Gastrocnemius medialis (tissue), 4 donors: ENCODE results near the gene FGD4. TPM values are rescaled to one million over a fixed set of nuclear protein-coding genes. Genes with fewer than 3 reads are reported as not detected.

Source experiments
- ATAC-seq, 2 donors: fragments of 150-250 bp; one replicate each; pipeline ENCODE4 v1.9.1; 2016
- DNase-seq, 2 donors: peaks; one replicate each; pipeline ENCODE4 v3.0.0-alpha.2; 2019
- H3K27ac ChIP-seq, 4 donors: fragments of 200-600 bp; sonication (generic); 1 replicate in 1 of 4; 2 replicates in 3 of 4; pipeline ENCODE4 v1.5.1; 2016 to 2018; ENCODE audit warnings: mild to moderate bottlenecking in 2 of 4, moderate library complexity in 1 of 4
- H3K27me3 ChIP-seq, 3 donors: fragments of 200-600 bp; sonication (generic) in 2 of 3; 1 replicate in 1 of 3; 2 replicates in 2 of 3; pipeline versions ENCODE4 v1.5.1 to v1.6.0; 2016 to 2019; ENCODE audit warnings: mild to moderate bottlenecking in 1 of 3, moderate library complexity in 1 of 3
- H3K36me3 ChIP-seq, 2 donors: fragments of 200-600 bp; sonication (generic) in 1 of 2; one replicate each; pipeline ENCODE4 v1.5.1; 2017 to 2018
- H3K4me1 ChIP-seq, 2 donors: fragments of 200-600 bp; sonication (generic) in 1 of 2; one replicate each; pipeline ENCODE4 v1.5.1; 2016 to 2017; ENCODE audit warnings: mild to moderate bottlenecking in 2 of 2
- H3K4me3 ChIP-seq, 4 donors: fragments of 200-600 bp; sonication (generic) in 3 of 4; 1 replicate in 1 of 4; 2 replicates in 3 of 4; pipeline ENCODE4 v1.5.1; 2016 to 2019; ENCODE audit warnings: mild to moderate bottlenecking in 2 of 4
- H3K9me3 ChIP-seq, 3 donors: fragments of 200-600 bp; sonication (generic) in 2 of 3; 1 replicate in 1 of 3; 2 replicates in 2 of 3; pipeline ENCODE4 v1.5.1; 2016 to 2019
- CTCF ChIP-seq, 5 experiments: fragments of 450-650 bp in 3 of 5; fragments of 200-600 bp in 2 of 5; sonication (generic) in 2 of 5; IDR thresholded peaks in 4 of 5; conservative IDR thresholded peaks in 1 of 5; 1 replicate in 4 of 5; 2 replicates in 1 of 5; pipeline ENCODE4 v1.5.1; 2016 to 2019; ENCODE audit warnings: antibody characterized with exemption in 5 of 5, mild to moderate bottlenecking in 3 of 5, moderate library complexity in 3 of 5
- POLR2A ChIP-seq, 2 donors: fragments of 450-650 bp; IDR thresholded peaks; one replicate each; pipeline ENCODE4 v1.6.1; 2017; ENCODE audit warnings: antibody characterized with exemption in 2 of 2, mild to moderate bottlenecking in 2 of 2, moderate library complexity in 2 of 2
- in situ Hi-C, 4 donors: fragments of 200-750 bp; cut with MboI; loops; one replicate each; pipeline versions ENCODE4 v1.15.0 to v1.8.0; 2017; ENCODE audit warnings: low sequenced_read_pairs in 4 of 4
- intact Hi-C: fragments of 100-400 bp; cut with DNase I; formaldehyde crosslinking; loops from one replicate; pipeline ENCODE4 v1.15.1; 2023; ENCODE audit warnings: low total_unique reads
- total RNA-seq, 4 donors: library from RNA; depleted of rRNA; stranded (reverse); fragments of >200 nt; gene quantifications; one replicate each; pipeline versions ENCODE4 v1.1.0 to v1.2.3, GENCODE V29; 2016

FGD4 gene
- total RNA-seq, 4 donors from 2014 or later, result 18.8 to 60.3 (median 40.8) TPM

- in situ Hi-C loops (no loop called here), intact Hi-C loops (no loop called here)
- Histone ChIP-seq H3K36me3 (no peaks in the 10 kb centered on the region), H3K9me3 (no peaks in the 10 kb centered on the region), H3K4me1 (peaks cover 41 to 64% of the 10 kb centered on the region in 2 donors), H3K4me3 (peak overlapping the region in 1 of 4 donors; percentile 14), H3K27me3 (no peaks in the 10 kb centered on the region), H3K27ac (peak overlapping the region; percentile 20 to 69 (median 45))
- no peak for TF ChIP-seq CTCF (IDR thresholded peaks at IDR 0.05 in 4 of 5, conservative IDR thresholded peaks at IDR 0.05 in 1 of 5)
- no peak for ATAC-seq
- no peak for DNase-seq
These were observed 86.8 kb downstream of the FGD4 start for GRCh38 chr12:32486158-32486557.

GRCh38 chr12:32488132-32488531 is 88.8 kb downstream of the FGD4 start:
- H3K27ac ChIP-seq, result peak overlapping the region; percentile 7 to 69 (median 23)
- no peaks in the 10 kb centered on the region for H3K27me3 ChIP-seq

DNA sequence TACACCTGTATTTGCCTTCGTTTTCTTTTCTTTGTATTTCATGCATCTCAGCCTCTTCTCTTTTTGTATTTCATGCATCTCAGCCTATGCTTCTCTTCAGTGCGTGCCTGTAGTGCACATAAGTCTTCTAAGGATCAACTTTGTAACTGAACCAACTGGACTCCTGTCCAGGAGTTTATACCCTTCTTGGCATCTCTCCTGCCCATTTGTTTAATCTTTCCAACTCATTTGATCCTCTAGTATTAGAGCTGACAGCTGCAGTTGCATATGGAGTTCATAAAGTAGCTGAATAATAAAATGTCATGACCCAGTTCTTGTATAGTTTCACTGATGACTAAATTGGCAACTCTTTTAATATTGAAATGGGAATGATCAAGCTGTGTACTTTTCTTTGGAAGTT is 89.7 kb downstream of the FGD4 start:
- H3K27ac ChIP-seq, result peak overlapping the region in 1 of 4 donors; percentile 69
- in situ Hi-C loops, result no loop called here
- H3K4me1 ChIP-seq, result peaks cover 26 to 38% of the 10 kb centered on the region in 2 donors
- no peaks in the 10 kb centered on the region for H3K36me3 ChIP-seq
- H3K9me3 ChIP-seq, result no peaks in the 10 kb centered on the region
- DNase-seq (no peak), ATAC-seq (no peak)
- H3K4me3 ChIP-seq, result no peak overlapping the region
- intact Hi-C loops, result no loop called here
- no peaks in the 10 kb centered on the region for H3K27me3 ChIP-seq
- no peak for TF ChIP-seq CTCF (IDR thresholded peaks at IDR 0.05 in 4 of 5, conservative IDR thresholded peaks at IDR 0.05 in 1 of 5)
- no peak for TF ChIP-seq POLR2A (IDR thresholded peaks at IDR 0.05)

More at GRCh38 chr12:32488132-32488531, 88.8 kb downstream of the FGD4 start:
- in situ Hi-C loops (no loop called here), intact Hi-C loops (no loop called here)
- ATAC-seq (no peak), DNase-seq (no peak)
- TF ChIP-seq CTCF (IDR thresholded peaks at IDR 0.05 in 4 of 5, conservative IDR thresholded peaks at IDR 0.05 in 1 of 5), result no peak
- TF ChIP-seq POLR2A (IDR thresholded peaks at IDR 0.05), result no peak
- peaks cover 29 to 47% of the 10 kb centered on the region in 2 donors for H3K4me1 ChIP-seq
- H3K36me3 ChIP-seq, result no peaks in the 10 kb centered on the region
- H3K4me3 ChIP-seq, result no peak overlapping the region
- no peaks in the 10 kb centered on the region for H3K9me3 ChIP-seq

- peak overlapping the region in 1 of 4 donors; percentile 69 for H3K27ac ChIP-seq
- DNase-seq, result no peak
- H3K4me3 ChIP-seq, result no peak overlapping the region
- intact Hi-C loops, result no loop called here
- peaks cover 22 to 34% of the 10 kb centered on the region in 2 donors for H3K4me1 ChIP-seq
- no peaks in the 10 kb centered on the region for H3K9me3 ChIP-seq
- in situ Hi-C loops, result no loop called here
- ATAC-seq, result no peak
- H3K36me3 ChIP-seq, result no peaks in the 10 kb centered on the region
- no peak for TF ChIP-seq CTCF (IDR thresholded peaks at IDR 0.05 in 4 of 5, conservative IDR thresholded peaks at IDR 0.05 in 1 of 5)
- no peak for TF ChIP-seq POLR2A (IDR thresholded peaks at IDR 0.05)
- no peaks in the 10 kb centered on the region for H3K27me3 ChIP-seq
These were observed 91.4 kb downstream of the FGD4 start for GRCh38 chr12:32490801-32491200.

GRCh38 chr12:32493282-32493681 is 93.9 kb downstream of the FGD4 start:
- H3K27ac ChIP-seq, result peak overlapping the region in 1 of 4 donors; percentile 85
- TF ChIP-seq POLR2A (IDR thresholded peaks at IDR 0.05), result no peak
- no peak for TF ChIP-seq CTCF (IDR thresholded peaks at IDR 0.05 in 4 of 5, conservative IDR thresholded peaks at IDR 0.05 in 1 of 5)
- no peaks in the 10 kb centered on the region for H3K9me3 ChIP-seq
- intact Hi-C loops, result no loop called here
- H3K36me3 ChIP-seq, result no peaks in the 10 kb centered on the region
- in situ Hi-C loops, result no loop called here
- peak in 1 of 2 donors; percentile 36 for DNase-seq
- ATAC-seq, result peak; percentile 34 to 57
- no peak overlapping the region for H3K4me3 ChIP-seq
- peaks cover 30 to 41% of the 10 kb centered on the region in 2 donors for H3K4me1 ChIP-seq
- H3K27me3 ChIP-seq, result no peaks in the 10 kb centered on the region
